ENCODE measurements around the gene HES5. TPM values are rescaled to one million over a fixed set of nuclear protein-coding genes. Genes with fewer than 3 reads are reported as not detected.
"Not testable (repeated sequence)": the region's sequence is repeated elsewhere in the genome, so short reads cannot be mapped to it uniquely, and the experiment has no call there.

HES5 gene
- total RNA-seq, 1 experiment from 2014 or later, result not detected

GRCh38 chr1:2563205-2563604 lies 33.1 kb upstream of the HES5 start:
- no peak for DNase-seq (ENCODE audit: low read depth, low spot score)
- in situ Hi-C loops (cut with HindIII; ENCODE audit: low pct_unique_long_range_greater_than_20kb, low sequenced_read_pairs), result no loop called here

GRCh38 chr1:2561898-2562895 lies 32.1 kb upstream of the HES5 start:
- no peak for DNase-seq (ENCODE audit: low read depth, low spot score)
- in situ Hi-C loops (cut with HindIII; ENCODE audit: low pct_unique_long_range_greater_than_20kb, low sequenced_read_pairs), result no loop called here

- DNase-seq (ENCODE audit: low read depth, low spot score), result no peak
- in situ Hi-C loops (cut with HindIII; ENCODE audit: low pct_unique_long_range_greater_than_20kb, low sequenced_read_pairs), result no loop called here
These were observed 31.4 kb upstream of the HES5 start for GRCh38 chr1:2561446-2561845.

GRCh38 chr1:2560299-2561073 lies 30.4 kb upstream of the HES5 start:
- no peak for DNase-seq (ENCODE audit: low read depth, low spot score)
- in situ Hi-C loops (cut with HindIII; ENCODE audit: low pct_unique_long_range_greater_than_20kb, low sequenced_read_pairs), result no loop called here

- in situ Hi-C loops (cut with HindIII; ENCODE audit: low pct_unique_long_range_greater_than_20kb, low sequenced_read_pairs), result no loop called here
These were observed 29.6 kb upstream of the HES5 start for GRCh38 chr1:2559509-2560298.

GRCh38 chr1:2558861-2559260 lies 28.8 kb upstream of the HES5 start:
- in situ Hi-C loops (cut with HindIII; ENCODE audit: low pct_unique_long_range_greater_than_20kb, low sequenced_read_pairs), result no loop called here
- no peak for DNase-seq (ENCODE audit: low read depth, low spot score)

More at GRCh38 chr1:2559509-2560298, 29.6 kb upstream of the HES5 start:
- DNase-seq (ENCODE audit: low read depth, low spot score), result peak; percentile 47

- no peak for DNase-seq (ENCODE audit: low read depth, low spot score)
- in situ Hi-C loops (cut with HindIII; ENCODE audit: low pct_unique_long_range_greater_than_20kb, low sequenced_read_pairs), result no loop called here
These were observed 28.4 kb upstream of the HES5 start for GRCh38 chr1:2558420-2558819.

- peak; percentile 36 for DNase-seq (ENCODE audit: low read depth, low spot score)
- in situ Hi-C loops (cut with HindIII; ENCODE audit: low pct_unique_long_range_greater_than_20kb, low sequenced_read_pairs), result no loop called here
These were observed 27.7 kb upstream of the HES5 start for GRCh38 chr1:2557482-2558400.

GRCh38 chr1:2556678-2557481 lies 26.8 kb upstream of the HES5 start:
- in situ Hi-C loops (cut with HindIII; ENCODE audit: low pct_unique_long_range_greater_than_20kb, low sequenced_read_pairs), result no loop called here
- DNase-seq (ENCODE audit: low read depth, low spot score), result no peak

- in situ Hi-C loops (cut with HindIII; ENCODE audit: low pct_unique_long_range_greater_than_20kb, low sequenced_read_pairs), result no loop called here
- DNase-seq (ENCODE audit: low read depth, low spot score), result no peak
These were observed 26.2 kb upstream of the HES5 start, which contains the start of gene TNFRSF14 for GRCh38 chr1:2556277-2556677. TNFRSF14 (plus strand) TSS chr1:2556371; CDS start chr1:2556665, 294 bp downstream.

- in situ Hi-C loops (cut with HindIII; ENCODE audit: low pct_unique_long_range_greater_than_20kb, low sequenced_read_pairs), result no loop called here
- peak; percentile 97 for DNase-seq (ENCODE audit: low read depth, low spot score)
These were observed 25.7 kb upstream of the HES5 start for GRCh38 chr1:2555634-2556276.

- in situ Hi-C loops (cut with HindIII; ENCODE audit: low pct_unique_long_range_greater_than_20kb, low sequenced_read_pairs), result no loop called here
- DNase-seq (ENCODE audit: low read depth, low spot score), result peak; percentile 63
These were observed 24.7 kb upstream of the HES5 start for GRCh38 chr1:2554621-2555387.

GRCh38 chr1:2553871-2554620 lies 24.0 kb upstream of the HES5 start:
- in situ Hi-C loops (cut with HindIII; ENCODE audit: low pct_unique_long_range_greater_than_20kb, low sequenced_read_pairs), result no loop called here
- no peak for DNase-seq (ENCODE audit: low read depth, low spot score)

GRCh38 chr1:2553076-2553475 lies 23.0 kb upstream of the HES5 start:
- in situ Hi-C loops (cut with HindIII; ENCODE audit: low pct_unique_long_range_greater_than_20kb, low sequenced_read_pairs); DNase-seq (ENCODE audit: low read depth, low spot score): not testable (repeated sequence)
